ENCODE measurements around the gene IL12B.
"Not testable (repeated sequence)": the region's sequence is repeated elsewhere in the genome, so short reads cannot be mapped to it uniquely, and the experiment has no call there.

Gene IL12B

DNA sequence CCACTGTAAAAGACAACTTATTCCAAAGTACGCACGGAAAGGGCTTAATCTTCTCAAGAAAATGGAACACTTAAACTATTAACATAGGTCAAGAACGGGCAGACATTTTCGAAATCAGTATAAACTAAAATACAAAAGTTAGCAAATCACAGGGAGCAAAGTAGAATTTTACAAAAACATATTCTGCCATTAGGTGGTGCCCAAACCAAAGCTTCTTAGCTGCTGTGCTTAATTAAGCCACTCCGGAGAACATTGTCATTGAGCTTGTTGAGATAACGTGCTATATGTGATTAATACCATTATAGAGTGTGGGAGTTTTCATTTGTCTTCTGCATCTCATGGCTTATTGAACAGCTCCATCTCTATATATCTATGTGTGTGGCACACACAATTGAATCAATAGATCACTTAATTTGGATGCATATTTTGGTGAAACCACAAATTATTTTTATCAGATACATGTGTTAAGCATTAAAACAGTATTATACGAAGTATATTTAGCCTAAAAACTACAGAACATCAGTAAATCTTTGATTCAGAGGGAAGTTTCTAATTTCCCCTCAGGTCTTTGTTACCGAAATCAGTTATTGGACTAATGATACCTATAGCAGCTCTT, 43.8 kb downstream of the IL12B start:
- Mint-ChIP-seq H3K27ac (no peak overlapping the region), H3K4me1 (ENCODE audit: low read depth) (no peaks in the 10 kb centered on the region), H3K4me3 (no peak overlapping the region), H3K9me3 (no peaks in the 10 kb centered on the region), H3K36me3 (ENCODE audit: low read depth) (peaks cover 3% of the 10 kb centered on the region), H3K27me3 (ENCODE audit: low read depth) (peaks cover 1% of the 10 kb centered on the region)

DNA sequence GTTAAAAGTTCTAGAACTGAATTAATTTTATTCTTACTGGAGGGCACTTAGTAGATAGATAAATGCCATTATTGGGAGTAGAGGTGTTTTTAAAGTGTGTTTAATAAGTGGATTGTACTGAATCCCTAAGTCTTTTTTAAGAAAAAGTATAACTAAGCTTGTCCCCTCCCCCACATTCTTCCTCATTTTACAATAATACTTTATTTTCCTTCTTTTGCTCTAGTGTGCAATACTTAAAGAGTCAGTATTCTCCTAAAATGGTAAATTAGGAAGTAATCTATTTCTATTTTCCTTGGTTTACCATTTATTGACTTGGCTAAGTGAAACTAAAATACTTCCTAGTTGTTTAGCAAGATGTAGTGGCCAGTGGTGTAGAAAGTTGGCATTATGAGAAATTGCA, 55.6 kb downstream of the IL12B start:
- H3K27me3 Mint-ChIP-seq (ENCODE audit: low read depth), result no peaks in the 10 kb centered on the region
- no peaks in the 10 kb centered on the region for H3K9me3 Mint-ChIP-seq
- H3K27ac Mint-ChIP-seq, result peak overlapping the region; percentile 26
- peaks cover 10% of the 10 kb centered on the region for H3K4me1 Mint-ChIP-seq (ENCODE audit: low read depth)
- peaks cover 44% of the 10 kb centered on the region for H3K36me3 Mint-ChIP-seq (ENCODE audit: low read depth)
- peak overlapping the region; percentile 50 for H3K4me3 Mint-ChIP-seq

DNA sequence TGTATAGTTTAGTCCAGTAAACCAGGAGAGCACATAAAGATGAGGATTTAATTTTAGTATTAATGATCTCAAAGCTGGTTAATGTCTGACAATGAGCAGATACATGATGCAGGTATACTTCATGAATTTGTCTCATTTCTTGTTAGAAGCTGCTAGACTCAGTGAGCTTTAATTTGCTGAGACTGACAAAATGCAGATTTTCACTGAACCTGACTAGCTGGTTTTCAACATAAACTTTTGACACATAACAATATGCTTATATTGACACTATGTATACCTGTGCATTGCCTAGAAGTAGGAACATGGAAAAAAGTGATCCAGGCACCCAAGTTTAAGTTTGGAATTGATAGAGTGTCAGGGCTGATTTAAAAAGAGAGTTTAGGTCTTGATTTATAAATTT, 56.4 kb downstream of the IL12B start:
- H3K27me3 Mint-ChIP-seq (ENCODE audit: low read depth), result no peaks in the 10 kb centered on the region
- H3K4me1 Mint-ChIP-seq (ENCODE audit: low read depth), result peaks cover 12% of the 10 kb centered on the region
- peaks cover 43% of the 10 kb centered on the region for H3K36me3 Mint-ChIP-seq (ENCODE audit: low read depth)
- H3K9me3 Mint-ChIP-seq, result no peaks in the 10 kb centered on the region
- H3K4me3 Mint-ChIP-seq, result no peak overlapping the region
- H3K27ac Mint-ChIP-seq, result no peak overlapping the region

DNA sequence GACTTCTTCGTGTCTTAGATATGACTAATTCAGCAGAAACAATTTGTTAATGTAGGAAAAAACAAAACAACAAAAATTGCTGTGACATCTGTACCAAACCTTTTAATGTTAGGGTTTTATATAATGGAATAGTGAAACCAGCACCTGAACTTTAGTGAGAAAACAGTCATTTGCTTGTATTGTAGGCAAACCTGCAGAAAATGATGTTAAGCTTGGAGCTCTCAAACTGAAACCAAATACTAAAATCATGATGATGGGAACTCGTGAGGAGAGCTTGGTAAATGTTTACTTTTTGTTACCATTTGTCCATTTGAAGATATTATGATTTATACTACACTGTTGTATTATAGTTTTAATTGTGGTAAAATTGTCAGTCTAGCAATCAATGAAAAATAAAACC, 60.6 kb downstream of the IL12B start:
- Mint-ChIP-seq H3K27ac (no peak overlapping the region), H3K4me3 (no peak overlapping the region), H3K9me3 (peaks cover 14% of the 10 kb centered on the region), H3K27me3 (ENCODE audit: low read depth) (no peaks in the 10 kb centered on the region), H3K4me1 (ENCODE audit: low read depth) (peaks cover 11% of the 10 kb centered on the region), H3K36me3 (ENCODE audit: low read depth) (peaks cover 44% of the 10 kb centered on the region)

DNA sequence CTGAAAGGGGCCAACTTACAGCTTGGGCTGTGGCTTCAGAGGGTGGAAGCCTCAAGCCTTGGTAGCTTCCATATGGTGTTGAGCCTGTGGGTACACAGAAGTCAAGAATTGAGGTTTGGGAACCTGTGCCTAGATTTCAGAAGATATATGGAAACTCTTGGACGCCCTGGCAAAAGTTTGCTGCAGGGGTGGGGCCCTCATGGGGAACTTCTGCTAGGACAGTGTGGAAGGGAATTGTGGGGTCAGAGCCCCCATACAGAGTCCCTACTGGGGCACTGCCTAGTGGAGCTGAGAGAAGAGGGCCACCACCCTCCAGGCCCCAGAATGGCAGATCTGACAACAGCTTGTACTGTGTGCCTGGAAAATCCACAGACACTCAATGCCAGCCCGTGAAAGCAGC, 63.5 kb downstream of the IL12B start:
- not testable (repeated sequence) for H3K27me3 Mint-ChIP-seq (ENCODE audit: low read depth)

More for the DNA sequence above, 63.5 kb downstream of the IL12B start:
- peaks cover 14% of the 10 kb centered on the region for H3K9me3 Mint-ChIP-seq
- H3K4me1 Mint-ChIP-seq (ENCODE audit: low read depth), result peaks cover 22% of the 10 kb centered on the region
- H3K27ac Mint-ChIP-seq, H3K4me3 Mint-ChIP-seq: not testable (repeated sequence)
- H3K36me3 Mint-ChIP-seq (ENCODE audit: low read depth), result peaks cover 43% of the 10 kb centered on the region

Measured in T-helper 1 cell treated with Interleukin-12 subunit alpha and Interleukin-12 subunit beta and Interleukin-4 antibody, amounts not matched to agents 30 μg/mL and 1 μg/mL, for 36 hours (primary cell).